Measurements from ENCODE around the gene GPC6. TPM values are rescaled to one million over a fixed set of nuclear protein-coding genes. Genes with fewer than 3 reads are reported as not detected.

GPC6 gene
- total RNA-seq, 1 donor = 77.8 TPM

- no peak for TF ChIP-seq CTCF (IDR thresholded peaks at IDR 0.05; ENCODE audit: extremely low read depth, low read depth, low read length)
- DNase-seq (ENCODE audit: insufficient read length, low spot score, missing footprints) = no peak
- H3K36me3 ChIP-seq (ENCODE audit: insufficient read depth, low read length) = no peaks in the 10 kb centered on the region
- H3K4me1 ChIP-seq (ENCODE audit: insufficient read depth, low read length) = no peaks in the 10 kb centered on the region
- H3K4me2 ChIP-seq (ENCODE audit: insufficient read depth, low read length) = no peak overlapping the region
- H3K27me3 ChIP-seq (ENCODE audit: insufficient read depth, low read length) = no peaks in the 10 kb centered on the region
- no peak overlapping the region for H2AFZ ChIP-seq (ENCODE audit: low read length)
- no peak overlapping the region for H3K27ac ChIP-seq (ENCODE audit: low read depth, low read length)
- no peaks in the 10 kb centered on the region for H4K20me1 ChIP-seq (ENCODE audit: insufficient read depth, low read length)
- no peaks in the 10 kb centered on the region for H3K9me3 ChIP-seq (ENCODE audit: low read depth, low read length)
- no peak overlapping the region for H3K4me3 ChIP-seq (ENCODE audit: insufficient read depth, low read length)
- H3K79me2 ChIP-seq (ENCODE audit: insufficient read depth, low read length) = no peaks in the 10 kb centered on the region
Measured at GRCh38 chr13:93685900-93686299, 459.3 kb downstream of the GPC6 start.

GRCh38 chr13:93686399-93686798 is 459.8 kb downstream of the GPC6 start:
- no peaks in the 10 kb centered on the region for H3K79me2 ChIP-seq (ENCODE audit: insufficient read depth, low read length)
- no peaks in the 10 kb centered on the region for H3K27me3 ChIP-seq (ENCODE audit: insufficient read depth, low read length)
- no peak for DNase-seq (ENCODE audit: insufficient read length, low spot score, missing footprints)
- TF ChIP-seq CTCF (IDR thresholded peaks at IDR 0.05; ENCODE audit: extremely low read depth, low read depth, low read length) = no peak
- no peaks in the 10 kb centered on the region for H3K9me3 ChIP-seq (ENCODE audit: low read depth, low read length)
- H3K4me1 ChIP-seq (ENCODE audit: insufficient read depth, low read length) = no peaks in the 10 kb centered on the region
- no peak overlapping the region for H3K4me2 ChIP-seq (ENCODE audit: insufficient read depth, low read length)
- no peak overlapping the region for H2AFZ ChIP-seq (ENCODE audit: low read length)
- H3K36me3 ChIP-seq (ENCODE audit: insufficient read depth, low read length) = no peaks in the 10 kb centered on the region
- no peak overlapping the region for H3K4me3 ChIP-seq (ENCODE audit: insufficient read depth, low read length)
- H3K27ac ChIP-seq (ENCODE audit: low read depth, low read length) = no peak overlapping the region
- H4K20me1 ChIP-seq (ENCODE audit: insufficient read depth, low read length) = no peaks in the 10 kb centered on the region

- Histone ChIP-seq H3K9me3 (ENCODE audit: low read depth, low read length) (no peaks in the 10 kb centered on the region), H3K27ac (ENCODE audit: low read depth, low read length) (no peak overlapping the region), H4K20me1 (ENCODE audit: insufficient read depth, low read length) (no peaks in the 10 kb centered on the region), H3K36me3 (ENCODE audit: insufficient read depth, low read length) (no peaks in the 10 kb centered on the region), H3K4me3 (ENCODE audit: insufficient read depth, low read length) (no peak overlapping the region), H2AFZ (ENCODE audit: low read length) (no peak overlapping the region), H3K79me2 (ENCODE audit: insufficient read depth, low read length) (no peaks in the 10 kb centered on the region), H3K27me3 (ENCODE audit: insufficient read depth, low read length) (no peaks in the 10 kb centered on the region), H3K4me2 (ENCODE audit: insufficient read depth, low read length) (no peak overlapping the region), H3K4me1 (ENCODE audit: insufficient read depth, low read length) (no peaks in the 10 kb centered on the region)
- TF ChIP-seq CTCF (IDR thresholded peaks at IDR 0.05; ENCODE audit: extremely low read depth, low read depth, low read length) = no peak
- DNase-seq (ENCODE audit: insufficient read length, low spot score, missing footprints) = no peak
Measured at GRCh38 chr13:93687261-93687660, 460.7 kb downstream of the GPC6 start.

GRCh38 chr13:93689333-93689732 is 462.7 kb downstream of the GPC6 start:
- no peak for TF ChIP-seq CTCF (IDR thresholded peaks at IDR 0.05; ENCODE audit: extremely low read depth, low read depth, low read length)
- Histone ChIP-seq H3K79me2 (ENCODE audit: insufficient read depth, low read length) (no peaks in the 10 kb centered on the region), H4K20me1 (ENCODE audit: insufficient read depth, low read length) (no peaks in the 10 kb centered on the region), H3K27ac (ENCODE audit: low read depth, low read length) (no peak overlapping the region), H3K4me3 (ENCODE audit: insufficient read depth, low read length) (no peak overlapping the region), H3K9me3 (ENCODE audit: low read depth, low read length) (no peaks in the 10 kb centered on the region), H3K36me3 (ENCODE audit: insufficient read depth, low read length) (no peaks in the 10 kb centered on the region), H2AFZ (ENCODE audit: low read length) (no peak overlapping the region), H3K27me3 (ENCODE audit: insufficient read depth, low read length) (no peaks in the 10 kb centered on the region), H3K4me2 (ENCODE audit: insufficient read depth, low read length) (no peak overlapping the region), H3K4me1 (ENCODE audit: insufficient read depth, low read length) (no peaks in the 10 kb centered on the region)
- no peak for DNase-seq (ENCODE audit: insufficient read length, low spot score, missing footprints)

Measured in osteoblast (primary cell).